Neural progenitor cell (in vitro differentiated cells): ENCODE data around the gene TCFL5. TPM values are rescaled to one million over a fixed set of nuclear protein-coding genes. Genes with fewer than 3 reads are reported as not detected.

Experiments
- DNase-seq: peaks from one replicate; pipeline ENCODE4 v3.0.0-alpha.2; 2016; ENCODE audit warnings: low spot score
- H2AFZ ChIP-seq: fragments of 200-600 bp; sonication (generic); replicated peaks from 2 replicates; pipeline ENCODE4 v1.6.1; 2016; ENCODE audit warnings: antibody characterized with exemption
- H3F3A ChIP-seq: fragments of 200-600 bp; sonication (generic); 2 replicates; pipeline ENCODE4 v1.6.1; 2016; ENCODE audit warnings: antibody characterized with exemption, low read depth
- H3K27ac ChIP-seq: fragments of 200-600 bp; sonication (generic); 2 replicates; pipeline ENCODE4 v1.5.1; 2016; ENCODE audit warnings: mild to moderate bottlenecking
- H3K27me3 ChIP-seq: fragments of 200-600 bp; sonication (generic); 2 replicates; pipeline ENCODE4 v1.6.1; 2016; ENCODE audit warnings: mild to moderate bottlenecking, moderate library complexity
- H3K36me3 ChIP-seq: fragments of 200-600 bp; sonication (generic); 2 replicates; pipeline ENCODE4 v1.5.1; 2016
- H3K4me1 ChIP-seq: fragments of 200-600 bp; sonication (generic); 2 replicates; pipeline ENCODE4 v1.6.1; 2016; ENCODE audit warnings: mixed run types
- H3K4me2 ChIP-seq: fragments of 200-600 bp; sonication (generic); 2 replicates; pipeline ENCODE4 v1.6.1; 2016
- H3K4me3 ChIP-seq: fragments of 200-600 bp; sonication (generic); 2 replicates; pipeline ENCODE4 v1.5.1; 2016
- H3K79me2 ChIP-seq: fragments of 200-600 bp; sonication (generic); 2 replicates; pipeline ENCODE4 v1.6.1; 2016; ENCODE audit warnings: low read depth
- H3K9ac ChIP-seq: fragments of 200-600 bp; sonication (generic); 2 replicates; pipeline ENCODE4 v1.6.1; 2016
- H3K9me3 ChIP-seq: fragments of 200-600 bp; sonication (generic); 2 replicates; pipeline ENCODE4 v1.5.1; 2016; ENCODE audit warnings: low read depth
- H4K20me1 ChIP-seq: fragments of 200-600 bp; sonication (generic); 2 replicates; pipeline ENCODE4 v1.6.1; 2016; ENCODE audit warnings: low read depth
- H3K27ac Mint-ChIP-seq: 3 replicates; pipeline ENCODE4 v1.8.0; 2021; ENCODE audit warnings: mixed read lengths
- H3K27me3 Mint-ChIP-seq: 2 replicates; pipeline ENCODE4 v1.8.0; 2022; ENCODE audit warnings: low read depth, mild to moderate bottlenecking, inconsistent platforms, moderate library complexity, mixed read lengths; ENCODE audit not compliant: insufficient read depth
- H3K36me3 Mint-ChIP-seq: 3 replicates; pipeline ENCODE4 v1.8.0; 2021; ENCODE audit warnings: mixed read lengths
- H3K4me1 Mint-ChIP-seq: 3 replicates; pipeline ENCODE4 v1.8.0; 2021; ENCODE audit warnings: mixed read lengths
- H3K4me3 Mint-ChIP-seq: 3 replicates; pipeline ENCODE4 v1.8.0; 2021; ENCODE audit warnings: mild to moderate bottlenecking, moderate library complexity, mixed read lengths
- H3K9me3 Mint-ChIP-seq: 3 replicates; pipeline ENCODE4 v1.8.0; 2020; ENCODE audit warnings: mixed read lengths
- EZH2 ChIP-seq: fragments of 200-600 bp; sonication (generic); IDR thresholded peaks from 2 replicates; pipeline ENCODE4 v1.6.1; 2017; ENCODE audit warnings: antibody characterized with exemption, mild to moderate bottlenecking, moderate library complexity
- EZH2phosphoT487 ChIP-seq: fragments of 200-600 bp; sonication (generic); IDR thresholded peaks from 2 replicates; pipeline ENCODE4 v1.6.1; 2017; ENCODE audit warnings: antibody characterized with exemption
- total RNA-seq: library from RNA; depleted of rRNA; stranded (reverse); fragments of >200 nt; gene quantifications from 2 replicates; pipeline ENCODE4 v1.2.3, GENCODE V29; 2015; ENCODE audit warnings: low replicate concordance
- TF ChIP-seq, protein P1 (sequence below): fragments of 200-600 bp; sonication (generic); IDR thresholded peaks from 2 replicates; pipeline ENCODE4 v1.5.1; 2017; ENCODE audit warnings: antibody characterized with exemption, mild to moderate bottlenecking

Gene TCFL5
- total RNA-seq, 1 donor from 2014 or later, result 36.3 TPM

GRCh38 chr20:62872184-62872847, 10.7 kb upstream of the TCFL5 start:
- H3K27me3 ChIP-seq, result no peaks in the 10 kb centered on the region
- no peak overlapping the region for H3K27ac Mint-ChIP-seq
- peaks cover 15% of the 10 kb centered on the region for H3K9me3 Mint-ChIP-seq
- H3K79me2 ChIP-seq, result no peaks in the 10 kb centered on the region
- no peaks in the 10 kb centered on the region for H3K36me3 Mint-ChIP-seq
- TF ChIP-seq EZH2phosphoT487 (no peak), EZH2 (no peak)
- TF ChIP-seq, protein P1, sequence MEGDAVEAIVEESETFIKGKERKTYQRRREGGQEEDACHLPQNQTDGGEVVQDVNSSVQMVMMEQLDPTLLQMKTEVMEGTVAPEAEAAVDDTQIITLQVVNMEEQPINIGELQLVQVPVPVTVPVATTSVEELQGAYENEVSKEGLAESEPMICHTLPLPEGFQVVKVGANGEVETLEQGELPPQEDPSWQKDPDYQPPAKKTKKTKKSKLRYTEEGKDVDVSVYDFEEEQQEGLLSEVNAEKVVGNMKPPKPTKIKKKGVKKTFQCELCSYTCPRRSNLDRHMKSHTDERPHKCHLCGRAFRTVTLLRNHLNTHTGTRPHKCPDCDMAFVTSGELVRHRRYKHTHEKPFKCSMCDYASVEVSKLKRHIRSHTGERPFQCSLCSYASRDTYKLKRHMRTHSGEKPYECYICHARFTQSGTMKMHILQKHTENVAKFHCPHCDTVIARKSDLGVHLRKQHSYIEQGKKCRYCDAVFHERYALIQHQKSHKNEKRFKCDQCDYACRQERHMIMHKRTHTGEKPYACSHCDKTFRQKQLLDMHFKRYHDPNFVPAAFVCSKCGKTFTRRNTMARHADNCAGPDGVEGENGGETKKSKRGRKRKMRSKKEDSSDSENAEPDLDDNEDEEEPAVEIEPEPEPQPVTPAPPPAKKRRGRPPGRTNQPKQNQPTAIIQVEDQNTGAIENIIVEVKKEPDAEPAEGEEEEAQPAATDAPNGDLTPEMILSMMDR, result no peak
- H3K27ac ChIP-seq, result no peak overlapping the region
- H3F3A ChIP-seq, result peaks cover 31% of the 10 kb centered on the region
- no peaks in the 10 kb centered on the region for H3K36me3 ChIP-seq
- peaks cover 22% of the 10 kb centered on the region for H3K4me1 Mint-ChIP-seq
- peaks cover 13% of the 10 kb centered on the region for H3K27me3 Mint-ChIP-seq
- no peak overlapping the region for H2AFZ ChIP-seq
- H3K4me1 ChIP-seq, result peaks cover 5% of the 10 kb centered on the region
- H4K20me1 ChIP-seq, result no peaks in the 10 kb centered on the region
- H3K4me3 ChIP-seq, result no peak overlapping the region
- H3K4me3 Mint-ChIP-seq, result no peak overlapping the region
- no peaks in the 10 kb centered on the region for H3K9me3 ChIP-seq
- no peak overlapping the region for H3K9ac ChIP-seq
- no peak for DNase-seq
- H3K4me2 ChIP-seq, result no peak overlapping the region

- Mint-ChIP-seq H3K9me3 (peaks cover 10% of the 10 kb centered on the region), H3K36me3 (peaks cover 3% of the 10 kb centered on the region), H3K4me1 (peaks cover 21% of the 10 kb centered on the region), H3K27ac (no peak overlapping the region), H3K27me3 (peaks cover 8% of the 10 kb centered on the region), H3K4me3 (no peak overlapping the region)
- H3K4me2 ChIP-seq, result no peak overlapping the region
- H4K20me1 ChIP-seq, result peaks cover 15% of the 10 kb centered on the region
- peaks cover 17% of the 10 kb centered on the region for H3K4me1 ChIP-seq
- peaks cover 15% of the 10 kb centered on the region for H3K79me2 ChIP-seq
- H3K4me3 ChIP-seq, result no peak overlapping the region
- no peak overlapping the region for H3K9ac ChIP-seq
- H3K27me3 ChIP-seq, result peaks cover 11% of the 10 kb centered on the region
- no peak overlapping the region for H3K27ac ChIP-seq
- no peak overlapping the region for H2AFZ ChIP-seq
- no peak for DNase-seq
- TF ChIP-seq EZH2phosphoT487, result no peak
- TF ChIP-seq, protein P1, result no peak
- no peak for TF ChIP-seq EZH2
- H3F3A ChIP-seq, result peaks cover 27% of the 10 kb centered on the region
- no peaks in the 10 kb centered on the region for H3K9me3 ChIP-seq
- H3K36me3 ChIP-seq, result no peaks in the 10 kb centered on the region
Measured at GRCh38 chr20:62864207-62864606, 2.6 kb upstream of the TCFL5 start.

GRCh38 chr20:62860924-62861691, 514 bp downstream of the TCFL5 start:
- Histone ChIP-seq H3K27ac (no peak overlapping the region), H3K4me3 (peak overlapping the region; percentile 74), H3K4me2 (peak overlapping the region; percentile 97), H3K9ac (no peak overlapping the region), H3K4me1 (peaks cover 20% of the 10 kb centered on the region), H3F3A (peaks cover 30% of the 10 kb centered on the region), H2AFZ (no peak overlapping the region), H3K36me3 (no peaks in the 10 kb centered on the region), H3K9me3 (no peaks in the 10 kb centered on the region), H4K20me1 (peaks cover 34% of the 10 kb centered on the region), H3K27me3 (peaks cover 11% of the 10 kb centered on the region), H3K79me2 (peaks cover 28% of the 10 kb centered on the region)
- TF ChIP-seq EZH2phosphoT487 (no peak), EZH2 (no peak)
- TF ChIP-seq, protein P1, result no peak
- Mint-ChIP-seq H3K4me1 (peaks cover 24% of the 10 kb centered on the region), H3K36me3 (peaks cover 12% of the 10 kb centered on the region), H3K27me3 (peaks cover 6% of the 10 kb centered on the region), H3K9me3 (peaks cover 6% of the 10 kb centered on the region), H3K27ac (no peak overlapping the region), H3K4me3 (no peak overlapping the region)
- peak; percentile 65 for DNase-seq
